ENCODE measurements around the gene CCDC110. TPM values are rescaled to one million over a fixed set of nuclear protein-coding genes. Genes with fewer than 3 reads are reported as not detected.

CCDC110 gene
- total and polyA plus RNA-seq, 2 of the 4 experiments (the other 2 are of a cell fraction), result 0.46 to 0.90 TPM

DNA sequence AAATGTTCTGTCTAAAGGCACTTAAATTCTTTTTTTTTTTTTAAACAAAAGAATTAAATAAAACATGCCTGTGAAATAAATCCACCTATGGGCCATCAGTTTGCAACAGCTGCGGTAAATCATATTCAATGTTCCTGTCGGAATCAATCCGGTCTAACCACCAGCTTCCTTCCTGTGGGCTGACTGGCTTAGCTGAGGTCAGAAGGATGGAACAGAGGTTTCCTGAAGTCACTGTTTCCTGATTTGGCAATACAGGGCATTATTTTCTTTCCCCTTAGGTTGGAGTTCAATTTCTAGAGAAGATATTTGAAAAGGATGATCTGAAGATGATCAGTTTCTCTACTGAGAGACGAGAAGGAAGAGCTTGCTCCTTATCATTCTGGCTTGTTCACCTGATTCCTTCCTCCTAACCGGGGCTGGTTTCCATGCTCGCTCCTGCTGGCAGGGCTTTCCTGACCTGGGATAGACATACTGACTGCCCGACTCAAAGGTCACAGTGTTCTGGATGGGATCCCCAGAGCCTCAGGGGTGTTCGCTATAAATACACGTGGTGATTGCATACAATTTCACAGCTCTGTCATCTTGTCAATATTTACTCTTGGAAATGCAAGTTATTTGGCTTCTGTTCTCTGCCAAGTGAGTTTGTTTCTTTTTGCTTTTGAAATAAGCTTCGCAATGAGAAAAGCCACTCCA, 42.1 kb upstream of the CCDC110 start:
- Histone ChIP-seq H3K9me3 (ENCODE audit: control insufficient read depth, insufficient read depth, low read length) (no peaks in the 10 kb centered on the region), H4K5ac (ENCODE audit: low read depth, low read length) (no peak overlapping the region), H3K4me2 (ENCODE audit: low read depth, low read length) (0 out of 2 replicates have a peak overlapping the region, but pooled peaks have one; percentile 26), H3K18ac (ENCODE audit: low read depth, low read length) (peak overlapping the region; percentile 43; the same call in 1 of the 2 replicates), H3K4me1 (ENCODE audit: control insufficient read depth, insufficient read depth, low read length) (peaks cover 15% of the 10 kb centered on the region), H3K4me3 (ENCODE audit: insufficient read depth, low read depth, low read length) (no peak overlapping the region), H2AFZ (replicated peaks; ENCODE audit: low read length, poor library complexity) (peak overlapping the region; percentile 37), H3K4ac (ENCODE audit: low read depth, low read length) (peak overlapping the region; percentile 27; the same call in 1 of the 2 replicates), H3K9me1 (ENCODE audit: insufficient read depth, low read length) (no peaks in the 10 kb centered on the region), H2AK9ac (replicated peaks; ENCODE audit: low read depth, low read length, poor library complexity) (no peak overlapping the region), H2BK5ac (ENCODE audit: low read depth, low read length, poor library complexity, severe bottlenecking) (no peak overlapping the region), H3K56ac (ENCODE audit: extremely low read depth, insufficient read depth, low read length) (0 out of 2 replicates have a peak overlapping the region, but pooled peaks have one; percentile 9), H2BK15ac (ENCODE audit: low read depth, low read length) (no peak overlapping the region), H2BK120ac (ENCODE audit: low read depth, low read length) (peak overlapping the region; percentile 48; the same call in 1 of the 2 replicates), H3K79me1 (ENCODE audit: low read depth in 1 of 2, low read length in 2 of 2) (no peaks in the 10 kb centered on the region), H3K9ac (ENCODE audit: low read depth, low read length) (no peak overlapping the region), H3K23ac (ENCODE audit: low read depth, low read length) (no peak overlapping the region; the same call in 1 of the 2 replicates), H2BK20ac (ENCODE audit: low read depth, low read length) (peak overlapping the region; percentile 58; the same call in 1 of the 2 replicates), H2AK5ac (ENCODE audit: low read depth, low read length) (peak overlapping the region; percentile 45; the same call in 1 of the 2 replicates), H3K36me3 (ENCODE audit: control insufficient read depth, insufficient read depth, low read length) (peaks cover 2% of the 10 kb centered on the region; the same call in 1 of the 2 replicates), H3K27me3 (ENCODE audit: control insufficient read depth, insufficient read depth, low read length) (no peaks in the 10 kb centered on the region), H3K27ac (ENCODE audit: insufficient read depth, low read length) (no peak overlapping the region), H3K14ac (replicated peaks; ENCODE audit: low read depth, low read length) (peak overlapping the region; percentile 10; the same call in 1 of the 2 replicates), H4K91ac (ENCODE audit: insufficient read depth, low read depth, low read length) (no peak overlapping the region; the same call in 1 of the 2 replicates), H4K8ac (ENCODE audit: low read depth in 2 of 2, low read length in 2 of 2) (peak overlapping the region; percentile 32 to 49; a peak in 2 of 4 replicates), H4K20me1 (ENCODE audit: insufficient read depth, low read length) (no peaks in the 10 kb centered on the region)
- peak; percentile 21; the same call in 1 of the 2 replicates for ATAC-seq (ENCODE audit: low read depth)
- WGBS, 2 experiments (ENCODE audit: extremely low coverage in 2 of 2, insufficient read length in 1 of 2), result 92% methylated on average over 3 of the region's 10 CpGs; no CpG with 5 or more reads in 1 of the 2 experiments
- no TSS peak for BruUV-seq (replicated peaks)
- intact Hi-C loops (cut with micrococcal nuclease), result no loop called here
- CTCF ChIA-PET, result interaction anchor here (0.6 to 1.2 kb wide), 2 partner anchors 9 to 18 kb away, joined by 3 to 4 read pairs; no protein-coding TSS in a partner anchor
- in situ Hi-C loops (cut with MboI; ENCODE audit: low sequenced_read_pairs), result no loop called here
- POLR2A ChIA-PET (ENCODE audit: unreplicated experiment), result no interaction called here
- TF ChIP-seq CEBPB (IDR thresholded peaks at IDR 0.05; ENCODE audit: low read depth, low read length) (0 out of 2 replicates have a peak, but pooled peaks have one; percentile 16), RCOR1 (IDR thresholded peaks at IDR 0.05; ENCODE audit: insufficient replicate concordance, low read length) (no peak)
- dilution Hi-C loops (cut with HindIII; ENCODE audit: low sequenced_read_pairs, unreplicated experiment), result no loop called here
- DNase-seq, result peak; percentile 54
